GM12878 (cell line): Measurements from ENCODE around the gene ANKRD40CL. TPM values are rescaled to one million over a fixed set of nuclear protein-coding genes. Genes with fewer than 3 reads are reported as not detected.

ENCODE experiments used
- CEBPZ ChIP-seq: fragments of 150-350 bp; IDR thresholded peaks from 2 replicates; pipeline ENCODE4 v1.6.1; 2016; ENCODE audit warnings: low read depth, low read length
- DPF2 ChIP-seq: fragments of 450-650 bp; IDR thresholded peaks from 2 replicates; pipeline ENCODE4 v1.6.1; 2017; ENCODE audit warnings: mild to moderate bottlenecking
- IKZF2 ChIP-seq, 2 experiments: fragments of 450-650 bp; IDR thresholded peaks; 2 replicates each; pipeline ENCODE4 v1.6.1; 2017; ENCODE audit warnings: mild to moderate bottlenecking in 2 of 2, moderate library complexity in 2 of 2
- MEF2A ChIP-seq: IDR thresholded peaks from 2 replicates; pipeline ENCODE4 v1.6.1; 2011; ENCODE audit warnings: low read depth, mild to moderate bottlenecking, low read length, moderate library complexity; ENCODE audit not compliant: insufficient read depth
- PAX8 ChIP-seq: fragments of 450-650 bp; IDR thresholded peaks from 2 replicates; pipeline ENCODE4 v1.6.1; 2017; ENCODE audit warnings: mild to moderate bottlenecking, moderate library complexity
- PKNOX1 ChIP-seq: fragments of 450-650 bp; IDR thresholded peaks from 2 replicates; pipeline ENCODE4 v1.6.1; 2016; ENCODE audit warnings: mild to moderate bottlenecking
- RFX5 ChIP-seq: IDR thresholded peaks from 2 replicates; pipeline ENCODE4 v1.6.1; 2011; ENCODE audit warnings: low read depth, low read length, improper control_type of control experiment
- YBX1 ChIP-seq: fragments of 450-650 bp; IDR thresholded peaks from 2 replicates; pipeline ENCODE4 v1.6.1; 2016; ENCODE audit warnings: antibody characterized with exemption
- ZBTB4 ChIP-seq: fragments of 450-650 bp; formaldehyde crosslinking; IDR thresholded peaks from 2 replicates; pipeline ENCODE4 v1.4.0; 2022; ENCODE audit warnings: mild to moderate bottlenecking, moderate library complexity
- polyA plus RNA-seq, 11 experiments: library from polyadenylated mRNA; depleted of rRNA in 4 of 11; unstranded in 6 of 11; stranded (reverse) in 5 of 11; fragments of >200 nt; fragmentation: Nextera tagmentation in 4 of 11; fragmentation: Illumina TruSeq in 1 of 11; extraction: Ambion mirVana in 4 of 11; extraction: Trizol in 1 of 11; gene quantifications; 1 replicate in 1 of 11; 2 replicates in 10 of 11; pipeline versions ENCODE4 v1.2.1 to v1.2.3, GENCODE V29; 2011 to 2016; ENCODE audit warnings: inconsistent platforms in 2 of 11, missing spikeins in 2 of 11, low read depth in 1 of 11
- total RNA-seq, 4 experiments: library from RNA; depleted of rRNA in 3 of 4; stranded (reverse); fragments of >200 nt in 3 of 4; fragmentation: Illumina TruSeq in 1 of 4; extraction: Trizol in 1 of 4; gene quantifications; 2 replicates each; pipeline versions ENCODE4 v1.2.1 to v1.2.3, GENCODE V29; 2013 to 2021

The ANKRD40CL gene
- total and polyA plus RNA-seq, 10 of the 15 experiments (the other 5 are each of a cell fraction or from before 2014, with no cell fraction given), result not detected

- TF ChIP-seq MEF2A, result no peak
- no peak for TF ChIP-seq YBX1
- TF ChIP-seq IKZF2 (IDR thresholded peaks at IDR 0.05), result no peak
- TF ChIP-seq DPF2, result no peak
- no peak for TF ChIP-seq PAX8
- no peak for TF ChIP-seq ZBTB4 (CRISPR knock-in tag)
- TF ChIP-seq CEBPZ, result no peak
- TF ChIP-seq PKNOX1, result no peak
- TF ChIP-seq RFX5, result no peak
Measured at GRCh38 chr17:50774225-50774803, 7.0 kb upstream of the ANKRD40CL start (continued).
